GM12878 (cell line): ENCODE results near the gene SERPINE3. TPM values are rescaled to one million over a fixed set of nuclear protein-coding genes. Genes with fewer than 3 reads are reported as not detected.

Experiments
- ATAC-seq: fragments of 200-7000 bp; cut with Tn5 transposase; 3 replicates; pipeline ENCODE4 v1.9.1; 2020; ENCODE audit warnings: mild to moderate bottlenecking, moderate library complexity
- BruUV-seq: library from RNA; stranded (reverse); fragments of 400-500 nt; replicated peaks from 2 replicates; lab custom pipeline; 2021; lab: Mats Ljungman, UMichigan
- CTCF ChIA-PET: fragments of 300-600 bp; sonication (Branson Sonifier 250); formaldehyde crosslinking; extraction: SDS; loops from one replicate; lab custom pipeline; 2021; ENCODE audit warnings: inconsistent platforms; lab: Yijun Ruan, JAX
- POLR2A ChIA-PET: fragments of 350-600 bp; formaldehyde crosslinking; extraction: SDS; loops from one replicate; lab custom pipeline; 2021; ENCODE audit warnings: inconsistent platforms; lab: Charles Lee
- RAD21 ChIA-PET: fragments of 300-600 bp; sonication (Branson Sonifier 250); formaldehyde crosslinking; loops from one replicate; lab custom pipeline; 2023; ENCODE audit warnings: antibody characterized with exemption; ENCODE audit not compliant: unreplicated experiment; lab: Charles Lee
- SMC1A ChIA-PET: fragments of 300-600 bp; sonication (Branson Sonifier 250); formaldehyde crosslinking; loops from one replicate; lab custom pipeline; 2023; ENCODE audit not compliant: unreplicated experiment, uncharacterized antibody; lab: Charles Lee
- DNase-seq: peaks from one replicate; pipeline ENCODE4 v3.0.0-alpha.2; 2011; ENCODE audit warnings: low read depth, low spot score
- FAIRE-seq: peaks from 3 replicates; lab custom pipeline; 2011; peaks lifted over from hg19 to GRCh38; lab: Jason Lieb, UNC
- H2AFZ ChIP-seq: 2 replicates; pipeline ENCODE4 v1.6.0; 2011; ENCODE audit warnings: low read depth, low read length, control low read depth; ENCODE audit not compliant: control insufficient read depth
- H3K27ac ChIP-seq: 2 replicates; pipeline ENCODE4 v1.5.1; 2011; ENCODE audit warnings: control low read depth; ENCODE audit not compliant: control insufficient read depth, insufficient read depth
- H3K27me3 ChIP-seq, 2 experiments: replicated peaks in 1 of 2; 2 replicates each; pipeline versions ENCODE4 v1.6.0 to v1.6.1; 2011; ENCODE audit warnings: low read length in 1 of 2; ENCODE audit not compliant: control insufficient read depth in 2 of 2, insufficient read depth in 2 of 2
- H3K36me3 ChIP-seq, 2 experiments: 2 replicates each; pipeline ENCODE4 v1.5.1; 2011; ENCODE audit warnings: low read length in 1 of 2; ENCODE audit not compliant: control insufficient read depth in 2 of 2, insufficient read depth in 2 of 2
- H3K4me1 ChIP-seq: 2 replicates; pipeline ENCODE4 v1.6.1; 2011; ENCODE audit warnings: mild to moderate bottlenecking, low read length, moderate library complexity, mixed read lengths; ENCODE audit not compliant: control insufficient read depth, insufficient read depth
- H3K4me2 ChIP-seq: 2 replicates; pipeline ENCODE4 v1.6.0; 2011; ENCODE audit warnings: control low read depth; ENCODE audit not compliant: control insufficient read depth, insufficient read depth
- H3K4me3 ChIP-seq: fragments of 200-600 bp; sonication (generic); 2 replicates; pipeline ENCODE4 v1.5.1; 2016
- H3K79me2 ChIP-seq: 2 replicates; pipeline ENCODE4 v1.6.0; 2011; ENCODE audit warnings: low read length; ENCODE audit not compliant: control insufficient read depth, insufficient read depth
- H3K9ac ChIP-seq: 2 replicates; pipeline ENCODE4 v1.8.0; 2011; ENCODE audit warnings: low read length, control low read depth, mixed read lengths; ENCODE audit not compliant: control insufficient read depth, insufficient read depth
- H3K9me3 ChIP-seq: replicated peaks from 3 replicates; pipeline ENCODE4 v1.5.1; 2011; ENCODE audit warnings: mild to moderate bottlenecking, low read length; ENCODE audit not compliant: control insufficient read depth, insufficient read depth
- H4K20me1 ChIP-seq: 2 replicates; pipeline ENCODE4 v1.6.0; 2011; ENCODE audit not compliant: control insufficient read depth, insufficient read depth
- ETV6 ChIP-seq, 2 experiments: fragments of 450-650 bp in 1 of 2; IDR thresholded peaks in 1 of 2; conservative IDR thresholded peaks in 1 of 2; 2 replicates each; pipeline ENCODE4 v1.6.1; 2014; ENCODE audit warnings: antibody characterized with exemption in 1 of 2, borderline replicate concordance in 1 of 2, low read depth in 1 of 2, mild to moderate bottlenecking in 1 of 2, moderate library complexity in 1 of 2
- KLF5 ChIP-seq: fragments of 450-650 bp; IDR thresholded peaks from 2 replicates; pipeline ENCODE4 v1.6.1; 2014; ENCODE audit warnings: mild to moderate bottlenecking; ENCODE audit not compliant: partially characterized antibody
- LARP7 ChIP-seq: fragments of 450-650 bp; IDR thresholded peaks from 2 replicates; pipeline ENCODE4 v1.6.1; 2017; ENCODE audit warnings: mild to moderate bottlenecking
- NFIC ChIP-seq: IDR thresholded peaks from 2 replicates; pipeline ENCODE4 v1.6.1; 2012; ENCODE audit warnings: low read depth, mild to moderate bottlenecking, inconsistent platforms, low read length, moderate library complexity
- RBBP5 ChIP-seq: fragments of 200-600 bp; sonication (generic); conservative IDR thresholded peaks from 2 replicates; pipeline ENCODE4 v1.6.1; 2016
- SMAD1 ChIP-seq: fragments of 450-650 bp; IDR thresholded peaks from 2 replicates; pipeline ENCODE4 v1.6.1; 2018; ENCODE audit warnings: mild to moderate bottlenecking, low read depth; ENCODE audit not compliant: partially characterized antibody
- SMAD5 ChIP-seq: IDR thresholded peaks from 2 replicates; pipeline ENCODE4 v1.6.1; 2016; ENCODE audit warnings: antibody characterized with exemption, low read depth
- WRNIP1 ChIP-seq: IDR thresholded peaks from 2 replicates; pipeline ENCODE4 v1.6.1; 2011; ENCODE audit warnings: low read depth, low read length, improper control_type of control experiment, borderline replicate concordance
- ZBTB11 ChIP-seq: fragments of 450-650 bp; formaldehyde crosslinking; IDR thresholded peaks from 2 replicates; pipeline ENCODE4 v1.5.0; 2022; ENCODE audit warnings: mild to moderate bottlenecking, missing genetic modification characterization
- WGBS: methylation state at CpG from one replicate; pipeline ENCODE4 v1.1.6; 2016; ENCODE audit warnings: low lambda C conversion rate; ENCODE audit not compliant: insufficient replicate concordance, insufficient coverage; ENCODE audit errors: missing lambda C conversion rate; 5-methylcytosine and 5-hydroxymethylcytosine counted together
- in situ Hi-C: fragments of 300-500 bp; cut with MboI; formaldehyde crosslinking; loops from 9 replicates; pipeline ENCODE4 v1.14.3; 2018; ENCODE audit warnings: mixed read lengths
- intact Hi-C: fragments of 100-400 bp; cut with micrococcal nuclease; formaldehyde crosslinking; loops from one replicate; pipeline ENCODE4 v1.14.2; 2022; ENCODE audit not compliant: unreplicated experiment
- polyA plus RNA-seq, 11 experiments: library from polyadenylated mRNA; depleted of rRNA in 4 of 11; unstranded in 6 of 11; stranded (reverse) in 5 of 11; fragments of >200 nt; fragmentation: Nextera tagmentation in 4 of 11; fragmentation: Illumina TruSeq in 1 of 11; extraction: Ambion mirVana in 4 of 11; extraction: Trizol in 1 of 11; gene quantifications; 1 replicate in 1 of 11; 2 replicates in 10 of 11; pipeline versions ENCODE4 v1.2.1 to v1.2.3, GENCODE V29; 2011 to 2016; ENCODE audit warnings: inconsistent platforms in 2 of 11, missing spikeins in 2 of 11, low read depth in 1 of 11
- total RNA-seq, 4 experiments: library from RNA; depleted of rRNA in 3 of 4; stranded (reverse); fragments of >200 nt in 3 of 4; fragmentation: Illumina TruSeq in 1 of 4; extraction: Trizol in 1 of 4; gene quantifications; 2 replicates each; pipeline versions ENCODE4 v1.2.1 to v1.2.3, GENCODE V29; 2013 to 2021
- TF ChIP-seq, protein P1 (sequence below): IDR thresholded peaks from 2 replicates; pipeline ENCODE4 v1.6.1; 2011; ENCODE audit warnings: borderline replicate concordance, low read depth, mild to moderate bottlenecking, moderate library complexity, mixed read lengths, low read length; ENCODE audit not compliant: insufficient read depth; ENCODE audit errors: extremely low read length
- TF ChIP-seq, protein P2 (sequence below): IDR thresholded peaks from 2 replicates; pipeline ENCODE4 v1.6.1; 2012; ENCODE audit warnings: low read depth, low read length, improper control_type of control experiment
- TF ChIP-seq, protein P3 (sequence below): fragments of 450-650 bp; IDR thresholded peaks from 2 replicates; pipeline ENCODE4 v1.6.1; 2017; ENCODE audit warnings: antibody characterized with exemption, mild to moderate bottlenecking, moderate library complexity

SERPINE3 gene
- total and polyA plus RNA-seq, 10 of the 15 experiments (the other 5 are each of a cell fraction or from before 2014, with no cell fraction given) = 0.19 TPM; not detected in 9

- H4K20me1 ChIP-seq = no peaks in the 10 kb centered on the region
- no peaks in the 10 kb centered on the region for H3K9me3 ChIP-seq
- ChIA-PET CTCF (no interaction called here), SMC1A (interaction anchor here (0.9 to 2.4 kb wide), 3 partner anchors 118 to 440 kb away, joined by 3 to 11 read pairs (median 3); no protein-coding TSS in a partner anchor), POLR2A (no interaction called here), RAD21 (interaction anchor here (1.7 kb wide), 1 partner anchor 60 kb away, joined by 3 read pairs; no protein-coding TSS in a partner anchor)
- H3K79me2 ChIP-seq = no peaks in the 10 kb centered on the region
- H3K4me3 ChIP-seq = no peak overlapping the region
- H3K27me3 ChIP-seq = no peaks in the 10 kb centered on the region
- BruUV-seq = no TSS peak
- H3K36me3 ChIP-seq = no peaks in the 10 kb centered on the region
- no peak overlapping the region for H2AFZ ChIP-seq
- H3K4me2 ChIP-seq = no peak overlapping the region
- H3K4me1 ChIP-seq = no peaks in the 10 kb centered on the region; the same call in 1 of the 2 replicates
- intact Hi-C loops (no loop called here), in situ Hi-C loops (no loop called here)
- TF ChIP-seq ZBTB11 (CRISPR knock-in tag) (no peak), WRNIP1 (no peak), ETV6 (conservative IDR thresholded peaks at IDR 0.05 in 1 of 2, IDR thresholded peaks at IDR 0.05 in 1 of 2; ENCODE audit: borderline replicate concordance in 1 of 2, low read depth in 1 of 2) (no peak), LARP7 (no peak), KLF5 (no peak), RBBP5 (no peak), NFIC (no peak), SMAD1 (no peak), SMAD5 (no peak)
- TF ChIP-seq, protein P1, sequence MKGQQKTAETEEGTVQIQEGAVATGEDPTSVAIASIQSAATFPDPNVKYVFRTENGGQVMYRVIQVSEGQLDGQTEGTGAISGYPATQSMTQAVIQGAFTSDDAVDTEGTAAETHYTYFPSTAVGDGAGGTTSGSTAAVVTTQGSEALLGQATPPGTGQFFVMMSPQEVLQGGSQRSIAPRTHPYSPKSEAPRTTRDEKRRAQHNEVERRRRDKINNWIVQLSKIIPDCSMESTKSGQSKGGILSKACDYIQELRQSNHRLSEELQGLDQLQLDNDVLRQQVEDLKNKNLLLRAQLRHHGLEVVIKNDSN = no peak
- TF ChIP-seq, protein P2, sequence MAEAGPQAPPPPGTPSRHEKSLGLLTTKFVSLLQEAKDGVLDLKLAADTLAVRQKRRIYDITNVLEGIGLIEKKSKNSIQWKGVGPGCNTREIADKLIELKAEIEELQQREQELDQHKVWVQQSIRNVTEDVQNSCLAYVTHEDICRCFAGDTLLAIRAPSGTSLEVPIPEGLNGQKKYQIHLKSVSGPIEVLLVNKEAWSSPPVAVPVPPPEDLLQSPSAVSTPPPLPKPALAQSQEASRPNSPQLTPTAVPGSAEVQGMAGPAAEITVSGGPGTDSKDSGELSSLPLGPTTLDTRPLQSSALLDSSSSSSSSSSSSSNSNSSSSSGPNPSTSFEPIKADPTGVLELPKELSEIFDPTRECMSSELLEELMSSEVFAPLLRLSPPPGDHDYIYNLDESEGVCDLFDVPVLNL = no peak
- TF ChIP-seq, protein P3, sequence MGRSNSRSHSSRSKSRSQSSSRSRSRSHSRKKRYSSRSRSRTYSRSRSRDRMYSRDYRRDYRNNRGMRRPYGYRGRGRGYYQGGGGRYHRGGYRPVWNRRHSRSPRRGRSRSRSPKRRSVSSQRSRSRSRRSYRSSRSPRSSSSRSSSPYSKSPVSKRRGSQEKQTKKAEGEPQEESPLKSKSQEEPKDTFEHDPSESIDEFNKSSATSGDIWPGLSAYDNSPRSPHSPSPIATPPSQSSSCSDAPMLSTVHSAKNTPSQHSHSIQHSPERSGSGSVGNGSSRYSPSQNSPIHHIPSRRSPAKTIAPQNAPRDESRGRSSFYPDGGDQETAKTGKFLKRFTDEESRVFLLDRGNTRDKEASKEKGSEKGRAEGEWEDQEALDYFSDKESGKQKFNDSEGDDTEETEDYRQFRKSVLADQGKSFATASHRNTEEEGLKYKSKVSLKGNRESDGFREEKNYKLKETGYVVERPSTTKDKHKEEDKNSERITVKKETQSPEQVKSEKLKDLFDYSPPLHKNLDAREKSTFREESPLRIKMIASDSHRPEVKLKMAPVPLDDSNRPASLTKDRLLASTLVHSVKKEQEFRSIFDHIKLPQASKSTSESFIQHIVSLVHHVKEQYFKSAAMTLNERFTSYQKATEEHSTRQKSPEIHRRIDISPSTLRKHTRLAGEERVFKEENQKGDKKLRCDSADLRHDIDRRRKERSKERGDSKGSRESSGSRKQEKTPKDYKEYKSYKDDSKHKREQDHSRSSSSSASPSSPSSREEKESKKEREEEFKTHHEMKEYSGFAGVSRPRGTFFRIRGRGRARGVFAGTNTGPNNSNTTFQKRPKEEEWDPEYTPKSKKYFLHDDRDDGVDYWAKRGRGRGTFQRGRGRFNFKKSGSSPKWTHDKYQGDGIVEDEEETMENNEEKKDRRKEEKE = no peak
- ATAC-seq (no peak), DNase-seq (no peak), FAIRE-seq (no peak)
- WGBS = 78% methylated on average over 5 of the region's 5 CpGs
- H3K27ac ChIP-seq = no peak overlapping the region
- no peak overlapping the region for H3K9ac ChIP-seq
These were observed 18.6 kb downstream of the SERPINE3 start for GRCh38 chr13:51357928-51358595.
